ENCODE measurements around the gene NPM3. TPM values are rescaled to one million over a fixed set of nuclear protein-coding genes. Genes with fewer than 3 reads are reported as not detected.

The NPM3 gene
- total RNA-seq, 1 donor from 2014 or later: 93.1 TPM

- H3K9ac ChIP-seq: no peak overlapping the region
- no peaks in the 10 kb centered on the region for H3K9me3 Mint-ChIP-seq
- H3F3A ChIP-seq (ENCODE audit: low read depth): peaks cover 31% of the 10 kb centered on the region
- no peak overlapping the region for H3K27ac ChIP-seq
- H3K4me3 Mint-ChIP-seq: no peak overlapping the region
- TF ChIP-seq CTCF (IDR thresholded peaks at IDR 0.05): no peak
- TF ChIP-seq EZH2 (IDR thresholded peaks at IDR 0.05): no peak
- TF ChIP-seq EZH2phosphoT487 (IDR thresholded peaks at IDR 0.05): no peak
- H3K9me3 ChIP-seq (ENCODE audit: low read depth): no peaks in the 10 kb centered on the region
- peak overlapping the region; percentile 18 for H3K4me2 ChIP-seq
- H3K27me3 Mint-ChIP-seq (ENCODE audit: insufficient read depth, low read depth): peaks cover 43% of the 10 kb centered on the region
- H3K4me1 Mint-ChIP-seq: peaks cover 60% of the 10 kb centered on the region
- no peaks in the 10 kb centered on the region for H4K20me1 ChIP-seq (ENCODE audit: low read depth)
- no peak overlapping the region for H3K27ac Mint-ChIP-seq
- DNase-seq (ENCODE audit: low spot score): no peak
- no peaks in the 10 kb centered on the region for H3K36me3 ChIP-seq
- peaks cover 17% of the 10 kb centered on the region for H3K27me3 ChIP-seq
- no peak overlapping the region for H2AFZ ChIP-seq (replicated peaks)
- H3K4me3 ChIP-seq: no peak overlapping the region
- no peaks in the 10 kb centered on the region for H3K79me2 ChIP-seq (ENCODE audit: low read depth)
- H3K4me1 ChIP-seq: peaks cover 46% of the 10 kb centered on the region
- H3K36me3 Mint-ChIP-seq: no peaks in the 10 kb centered on the region
Observed at GRCh38 chr10:101768791-101769170, 14.5 kb downstream of the NPM3 start.

GRCh38 chr10:101767966-101768790, 15.1 kb downstream of the NPM3 start:
- H3K27me3 Mint-ChIP-seq (ENCODE audit: insufficient read depth, low read depth): peaks cover 37% of the 10 kb centered on the region
- H3K79me2 ChIP-seq (ENCODE audit: low read depth): no peaks in the 10 kb centered on the region
- peak overlapping the region; percentile 18 for H3K4me2 ChIP-seq
- H3K9me3 Mint-ChIP-seq: no peaks in the 10 kb centered on the region
- no peak overlapping the region for H3K4me3 Mint-ChIP-seq
- H3K4me1 Mint-ChIP-seq: peaks cover 54% of the 10 kb centered on the region
- DNase-seq (ENCODE audit: low spot score): peak; percentile 35
- no peak overlapping the region for H3K9ac ChIP-seq
- H3K4me3 ChIP-seq: no peak overlapping the region
- H4K20me1 ChIP-seq (ENCODE audit: low read depth): no peaks in the 10 kb centered on the region
- H3K9me3 ChIP-seq (ENCODE audit: low read depth): no peaks in the 10 kb centered on the region
- peak overlapping the region; percentile 29 for H3K27ac ChIP-seq
- H3K4me1 ChIP-seq: peaks cover 44% of the 10 kb centered on the region
- peaks cover 25% of the 10 kb centered on the region for H3F3A ChIP-seq (ENCODE audit: low read depth)
- H3K27ac Mint-ChIP-seq: peak overlapping the region; percentile 63
- H2AFZ ChIP-seq (replicated peaks): no peak overlapping the region
- H3K36me3 Mint-ChIP-seq: no peaks in the 10 kb centered on the region
- TF ChIP-seq EZH2phosphoT487 (IDR thresholded peaks at IDR 0.05) (no peak), CTCF (IDR thresholded peaks at IDR 0.05) (no peak), EZH2 (IDR thresholded peaks at IDR 0.05) (no peak)
- H3K27me3 ChIP-seq: peaks cover 11% of the 10 kb centered on the region
- no peaks in the 10 kb centered on the region for H3K36me3 ChIP-seq

- Histone ChIP-seq H3K9ac (no peak overlapping the region), H3K4me3 (no peak overlapping the region), H4K20me1 (ENCODE audit: low read depth) (no peaks in the 10 kb centered on the region), H3K36me3 (no peaks in the 10 kb centered on the region), H3K9me3 (ENCODE audit: low read depth) (no peaks in the 10 kb centered on the region), H3F3A (ENCODE audit: low read depth) (peaks cover 19% of the 10 kb centered on the region), H3K27me3 (peaks cover 5% of the 10 kb centered on the region), H3K4me2 (no peak overlapping the region), H3K27ac (no peak overlapping the region), H2AFZ (replicated peaks) (no peak overlapping the region), H3K4me1 (peaks cover 39% of the 10 kb centered on the region), H3K79me2 (ENCODE audit: low read depth) (no peaks in the 10 kb centered on the region)
- no peak for DNase-seq (ENCODE audit: low spot score)
- peaks cover 49% of the 10 kb centered on the region for H3K4me1 Mint-ChIP-seq
- H3K36me3 Mint-ChIP-seq: no peaks in the 10 kb centered on the region
- H3K27ac Mint-ChIP-seq: no peak overlapping the region
- H3K9me3 Mint-ChIP-seq: no peaks in the 10 kb centered on the region
- peaks cover 31% of the 10 kb centered on the region for H3K27me3 Mint-ChIP-seq (ENCODE audit: insufficient read depth, low read depth)
- TF ChIP-seq EZH2 (IDR thresholded peaks at IDR 0.05) (no peak), EZH2phosphoT487 (IDR thresholded peaks at IDR 0.05) (no peak), CTCF (IDR thresholded peaks at IDR 0.05) (no peak)
- no peak overlapping the region for H3K4me3 Mint-ChIP-seq
Observed at GRCh38 chr10:101767600-101767945, 15.7 kb downstream of the NPM3 start.
